Measurements from ENCODE around the gene TADA3.
A peak's percentile ranks its signal among the peaks of the same experiment; 100 is the strongest.
"Not testable (repeated sequence)": the region's sequence is repeated elsewhere in the genome, so short reads cannot be mapped to it uniquely, and the experiment has no call there.

Gene TADA3

DNA sequence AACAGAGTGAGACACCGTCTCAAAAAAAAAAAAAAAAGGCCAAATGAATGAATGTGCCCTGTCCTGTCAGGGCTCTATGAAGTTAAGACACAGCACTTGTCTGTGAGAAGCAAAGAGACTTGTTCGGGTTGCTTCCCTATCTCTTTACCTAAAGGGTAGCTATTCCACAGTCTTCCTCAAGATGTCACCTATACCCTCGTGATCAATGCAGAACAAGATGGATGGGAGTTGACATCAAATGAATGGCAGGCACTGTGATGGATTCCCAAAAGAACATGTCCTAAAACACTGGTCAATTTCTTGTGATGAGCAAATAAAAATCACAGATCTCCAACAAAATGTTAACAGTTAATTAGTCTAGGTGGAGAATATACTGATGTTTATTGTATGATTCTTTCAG is 9.5 kb downstream of the TADA3 start:
- Histone ChIP-seq H3K9ac (ENCODE audit: low read depth, low read length) (no peak overlapping the region), H3K4me1 (ENCODE audit: insufficient read depth, low read length) (no peaks in the 10 kb centered on the region), H3K9me3 (ENCODE audit: control insufficient read depth, insufficient read depth, low read length) (no peaks in the 10 kb centered on the region), H3K36me3 (ENCODE audit: insufficient read depth, low read length) (peaks cover 10% of the 10 kb centered on the region; the same call in 1 of the 2 replicates)

DNA sequence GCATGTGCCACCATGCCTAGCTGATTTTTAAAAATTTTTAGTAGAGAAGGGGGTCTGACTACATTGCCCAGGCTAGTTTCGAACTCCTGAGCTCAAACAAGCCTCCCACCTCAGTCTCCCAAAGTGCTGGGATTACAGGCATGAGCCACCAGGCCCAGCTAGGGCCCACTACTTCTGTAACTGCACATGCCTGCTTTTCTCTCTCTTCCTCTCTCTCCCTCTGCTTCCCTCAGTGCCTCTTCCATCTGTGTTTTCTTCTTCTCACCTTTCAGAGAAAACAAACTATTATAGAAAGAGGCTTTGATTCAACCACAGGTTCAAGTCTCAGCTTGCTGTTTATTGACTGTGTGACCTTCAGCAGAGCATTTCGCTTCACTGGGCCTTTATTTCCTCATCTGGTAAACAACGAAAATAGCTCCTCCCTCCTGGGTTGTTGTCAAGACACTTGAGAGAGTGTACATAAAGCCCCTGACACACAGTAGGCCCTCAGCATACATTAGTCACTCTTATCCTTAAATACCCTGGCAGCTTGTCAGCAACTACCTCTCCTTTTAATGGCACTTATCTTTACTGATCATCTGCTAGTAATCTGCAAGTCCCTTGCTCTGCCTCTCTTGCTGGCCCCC is 10.2 kb downstream of the TADA3 start:
- no peaks in the 10 kb centered on the region for H3K4me1 ChIP-seq (ENCODE audit: insufficient read depth, low read length)
- no peaks in the 10 kb centered on the region for H3K9me3 ChIP-seq (ENCODE audit: control insufficient read depth, insufficient read depth, low read length)
- H3K36me3 ChIP-seq (ENCODE audit: insufficient read depth, low read length) = peaks cover 10% of the 10 kb centered on the region; the same call in 1 of the 2 replicates
- no peak overlapping the region for H3K9ac ChIP-seq (ENCODE audit: low read depth, low read length)

DNA sequence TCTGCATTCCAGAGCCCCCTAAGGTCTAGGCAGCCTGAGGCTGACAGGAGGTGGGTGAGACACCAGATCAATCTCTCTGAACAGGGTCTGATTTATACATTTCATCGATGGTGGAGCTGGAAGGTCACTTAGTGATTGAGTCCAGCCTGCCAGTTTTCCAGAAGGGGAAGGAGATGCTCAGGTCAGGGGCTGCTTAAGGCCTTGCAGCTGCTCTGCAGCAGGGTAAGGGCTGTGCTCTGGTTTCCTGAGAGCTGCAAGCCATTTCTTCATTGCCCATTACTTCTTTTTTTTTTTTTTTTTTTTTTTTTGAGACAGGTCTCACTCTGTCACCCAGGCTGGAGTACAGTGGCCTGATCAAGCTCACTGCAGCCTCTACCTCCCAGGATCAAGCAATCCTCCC is 10.7 kb downstream of the TADA3 start:
- peaks cover 9% of the 10 kb centered on the region; the same call in 1 of the 2 replicates for H3K36me3 ChIP-seq (ENCODE audit: insufficient read depth, low read length)
- H3K4me1 ChIP-seq (ENCODE audit: insufficient read depth, low read length) = no peaks in the 10 kb centered on the region
- no peaks in the 10 kb centered on the region for H3K9me3 ChIP-seq (ENCODE audit: control insufficient read depth, insufficient read depth, low read length)
- H3K9ac ChIP-seq (ENCODE audit: low read depth, low read length) = no peak overlapping the region

DNA sequence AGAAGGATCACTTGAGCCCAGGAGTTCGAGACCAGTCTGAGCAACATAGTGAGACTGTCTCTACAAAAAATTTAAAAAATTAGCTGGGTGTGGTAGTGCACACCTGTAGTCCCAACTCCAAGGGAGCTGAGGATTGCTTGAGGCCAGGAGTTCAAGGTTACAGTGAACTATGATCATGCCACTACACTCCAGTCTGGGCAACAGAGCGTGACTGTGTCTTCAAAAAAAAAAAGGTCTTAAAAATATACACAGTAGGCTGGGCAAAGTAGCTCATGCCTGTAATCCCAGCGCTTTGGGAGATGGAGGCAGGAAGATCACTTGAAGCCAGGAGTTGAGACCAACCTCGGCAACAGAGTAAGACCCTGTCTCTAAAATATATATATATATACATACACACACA is 11.4 kb downstream of the TADA3 start:
- Histone ChIP-seq H3K36me3 (ENCODE audit: insufficient read depth, low read length) (peaks cover 5% of the 10 kb centered on the region; the same call in 1 of the 2 replicates), H3K9me3 (ENCODE audit: control insufficient read depth, insufficient read depth, low read length) (no peaks in the 10 kb centered on the region), H3K4me1 (ENCODE audit: insufficient read depth, low read length) (no peaks in the 10 kb centered on the region), H3K9ac (ENCODE audit: low read depth, low read length) (no peak overlapping the region)

DNA sequence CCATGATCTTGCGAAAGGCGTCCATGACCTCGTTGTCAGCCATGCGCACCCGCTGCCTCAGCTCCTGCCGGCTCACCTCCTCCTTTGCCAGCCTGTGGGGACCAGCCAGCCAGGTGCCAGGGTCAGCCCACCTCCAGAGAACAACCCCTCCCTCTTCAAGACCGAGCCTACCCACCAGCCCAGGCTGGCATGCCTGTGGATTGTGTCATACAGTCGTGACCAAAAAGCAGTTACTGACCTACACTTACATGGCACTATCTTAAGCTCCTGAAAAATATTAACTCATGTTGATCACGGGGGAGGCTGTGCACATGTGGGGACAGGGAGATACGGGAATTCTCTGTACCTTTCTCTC is 11.8 kb downstream of the TADA3 start:
- H3K36me3 ChIP-seq (ENCODE audit: insufficient read depth, low read length) = peaks cover 5% of the 10 kb centered on the region; the same call in 1 of the 2 replicates
- no peaks in the 10 kb centered on the region for H3K9me3 ChIP-seq (ENCODE audit: control insufficient read depth, insufficient read depth, low read length)
- H3K9ac ChIP-seq (ENCODE audit: low read depth, low read length) = no peak overlapping the region
- no peaks in the 10 kb centered on the region for H3K4me1 ChIP-seq (ENCODE audit: insufficient read depth, low read length)

DNA sequence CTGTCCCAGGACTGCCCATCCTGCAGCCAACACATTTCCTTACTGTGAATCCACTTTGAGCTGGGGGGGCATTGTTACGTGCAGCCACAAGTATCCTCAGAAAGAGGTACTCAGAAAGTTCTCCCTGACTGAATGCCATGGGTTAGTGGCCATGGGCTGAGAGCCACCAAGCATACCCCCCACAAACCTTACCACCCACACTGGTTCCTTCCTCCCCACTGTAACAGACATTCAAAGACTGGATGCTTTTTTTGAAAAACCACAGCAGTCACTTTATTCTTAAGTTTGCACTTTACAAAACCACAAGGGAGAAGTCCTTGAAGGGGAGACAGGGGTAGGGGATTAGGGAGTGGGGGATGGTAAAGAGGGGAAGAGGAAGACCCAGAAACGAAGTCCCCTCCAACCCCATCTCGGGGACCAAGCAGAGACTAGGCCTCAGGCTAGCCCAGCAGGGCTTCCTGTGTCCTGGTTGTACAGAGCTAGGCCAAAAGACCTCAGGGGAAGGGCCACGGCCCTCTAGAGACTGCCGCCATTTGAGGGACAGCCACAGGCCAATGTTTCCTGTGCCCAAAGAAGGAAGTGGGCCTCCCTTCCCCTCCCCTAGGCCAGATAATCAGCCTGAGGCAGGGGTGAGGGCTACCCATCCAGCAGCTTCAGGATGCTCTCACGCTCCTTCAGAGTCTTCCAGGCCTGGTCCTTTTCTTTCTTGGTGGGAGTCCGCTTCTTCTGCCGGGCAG is 12.4 kb downstream of the TADA3 start:
- Histone ChIP-seq H3K36me3 (ENCODE audit: insufficient read depth, low read length) (peaks cover 1% of the 10 kb centered on the region; the same call in 1 of the 2 replicates), H3K9ac (ENCODE audit: low read depth, low read length) (no peak overlapping the region), H3K4me1 (ENCODE audit: insufficient read depth, low read length) (no peaks in the 10 kb centered on the region), H3K9me3 (ENCODE audit: control insufficient read depth, insufficient read depth, low read length) (no peaks in the 10 kb centered on the region)

DNA sequence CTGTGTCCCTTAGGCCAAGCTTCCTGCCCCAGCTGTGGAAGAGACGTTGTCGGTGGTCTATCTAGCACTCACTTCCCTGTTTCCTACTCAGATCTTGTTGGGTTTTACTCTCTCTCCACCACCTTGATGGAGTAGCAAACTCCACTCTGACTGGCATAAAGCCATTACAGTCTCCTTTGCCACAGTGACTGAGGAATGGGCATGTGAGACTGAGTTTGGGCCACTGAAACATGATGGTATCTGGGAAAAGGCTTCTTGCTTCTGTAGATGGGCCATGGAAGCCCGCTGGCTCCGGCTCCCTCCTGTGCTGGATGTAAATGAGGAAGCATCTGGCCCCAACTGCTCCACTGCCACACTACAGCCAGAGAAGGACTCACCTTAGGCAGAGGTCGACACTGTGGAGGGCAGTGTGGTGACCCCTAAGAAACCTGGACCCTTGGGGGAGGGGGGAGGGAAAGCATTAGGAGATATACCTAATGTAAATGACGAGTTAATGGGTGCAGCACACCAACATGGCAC is 13.1 kb downstream of the TADA3 start:
- no peaks in the 10 kb centered on the region for H3K9me3 ChIP-seq (ENCODE audit: control insufficient read depth, insufficient read depth, low read length)
- no peaks in the 10 kb centered on the region; the same call in 1 of the 2 replicates for H3K36me3 ChIP-seq (ENCODE audit: insufficient read depth, low read length)
- H3K9ac ChIP-seq (ENCODE audit: low read depth, low read length) = no peak overlapping the region
- H3K4me1 ChIP-seq (ENCODE audit: insufficient read depth, low read length) = no peaks in the 10 kb centered on the region

DNA sequence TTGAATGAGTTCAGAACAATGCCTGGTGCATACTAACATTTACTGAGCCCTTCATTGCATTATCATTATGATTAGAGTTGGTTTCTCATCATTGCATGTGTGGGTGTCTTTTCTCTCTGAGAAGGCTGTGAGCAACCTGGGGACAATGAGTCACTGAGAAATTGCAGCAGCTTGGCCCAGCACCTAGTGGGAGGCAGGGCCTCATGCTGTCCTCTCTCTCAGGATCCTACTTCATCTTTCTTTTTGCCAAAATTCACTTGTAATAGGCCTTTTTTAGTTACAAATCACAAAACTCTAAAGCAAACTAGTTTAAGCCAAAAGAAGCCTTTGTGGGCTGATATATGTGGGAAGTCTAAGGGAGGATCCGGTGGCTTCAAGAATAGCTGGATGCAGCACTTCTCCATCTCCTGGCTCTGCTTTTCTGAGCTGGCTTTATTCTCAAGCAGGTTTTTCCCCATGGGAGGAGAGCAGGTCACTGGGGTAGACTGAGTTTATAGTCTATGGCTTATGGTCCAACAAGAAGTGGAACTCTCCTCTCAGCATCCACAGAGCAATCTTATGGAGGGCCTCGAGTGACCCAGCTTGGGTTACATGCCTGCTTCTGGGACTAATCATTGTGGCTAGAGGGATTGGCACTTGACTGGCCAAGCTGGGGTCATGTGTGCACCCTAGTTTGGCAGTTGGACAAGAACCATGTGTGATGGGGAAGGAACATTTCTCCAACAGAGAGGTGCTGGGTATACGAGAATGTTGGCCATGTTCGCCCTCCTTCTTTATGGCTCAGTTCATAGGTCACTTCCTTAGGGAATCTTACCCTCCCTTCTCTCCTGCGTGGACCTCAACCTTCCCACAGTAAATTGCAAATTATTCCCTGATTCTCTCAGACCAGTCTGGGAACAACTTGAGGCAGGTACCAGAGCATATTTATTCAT is 13.9 kb downstream of the TADA3 start:
- no peaks in the 10 kb centered on the region; the same call in 1 of the 2 replicates for H3K36me3 ChIP-seq (ENCODE audit: insufficient read depth, low read length)
- H3K4me1 ChIP-seq (ENCODE audit: insufficient read depth, low read length) = no peaks in the 10 kb centered on the region
- H3K9me3 ChIP-seq (ENCODE audit: control insufficient read depth, insufficient read depth, low read length) = no peaks in the 10 kb centered on the region
- H3K9ac ChIP-seq (ENCODE audit: low read depth, low read length) = no peak overlapping the region

DNA sequence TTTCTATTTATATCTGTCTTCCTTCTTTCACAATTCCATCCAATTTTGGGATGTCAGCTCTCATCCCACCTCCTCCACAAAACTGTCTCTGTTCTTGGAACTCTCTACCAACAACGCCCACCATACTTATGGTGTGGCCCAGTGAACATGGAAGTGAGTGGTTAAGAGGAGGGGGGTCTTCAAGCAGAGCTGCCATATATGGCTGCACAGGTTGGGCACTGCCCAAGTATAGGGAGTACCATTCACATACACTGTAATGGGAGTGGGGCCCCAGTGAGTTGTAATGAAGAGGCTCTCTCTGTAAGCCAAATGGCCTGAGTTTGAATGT is 14.6 kb downstream of the TADA3 start:
- no peaks in the 10 kb centered on the region; the same call in 1 of the 2 replicates for H3K36me3 ChIP-seq (ENCODE audit: insufficient read depth, low read length)
- H3K9ac ChIP-seq (ENCODE audit: low read depth, low read length) = no peak overlapping the region
- no peaks in the 10 kb centered on the region for H3K4me1 ChIP-seq (ENCODE audit: insufficient read depth, low read length)
- H3K9me3 ChIP-seq (ENCODE audit: control insufficient read depth, insufficient read depth, low read length) = no peaks in the 10 kb centered on the region

DNA sequence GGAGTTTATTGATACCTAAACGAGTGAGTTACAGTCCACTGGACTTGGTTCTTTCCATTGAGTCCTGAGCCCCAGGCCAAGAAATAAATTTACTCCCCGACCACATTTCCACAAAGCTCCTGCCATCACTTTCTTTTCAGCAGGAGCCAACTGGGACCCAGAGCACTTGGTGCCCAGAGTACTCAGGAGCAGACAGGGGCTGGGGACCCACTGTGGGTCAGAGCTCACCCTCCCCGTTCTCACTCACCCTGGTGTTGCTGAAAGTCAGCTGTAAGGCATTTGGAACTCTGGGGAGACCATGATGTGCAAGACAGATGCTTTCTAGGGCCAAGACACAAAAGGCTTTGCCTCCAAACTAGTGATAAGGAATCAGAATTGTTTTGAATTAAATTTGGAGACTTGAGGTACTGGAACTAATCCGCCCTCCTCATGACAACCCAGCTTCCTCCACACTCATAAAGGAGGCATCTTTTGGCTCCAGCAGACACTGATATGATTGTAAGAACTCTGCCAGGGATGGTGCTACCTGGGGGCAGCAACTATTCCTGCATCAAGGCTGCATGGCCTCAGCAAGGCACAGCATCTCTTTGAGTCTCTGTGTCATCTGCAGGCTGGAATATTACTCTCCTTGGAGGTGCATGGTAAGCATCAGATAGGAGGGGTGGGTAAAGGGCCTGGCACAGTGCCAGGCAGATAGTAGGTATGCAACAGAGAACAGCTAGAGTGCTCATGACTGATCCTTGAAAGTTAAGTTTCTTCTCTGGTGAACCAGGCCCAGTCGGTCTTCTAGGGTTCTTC is 15.2 kb downstream of the TADA3 start:
- H3K4me1 ChIP-seq (ENCODE audit: insufficient read depth, low read length) = no peaks in the 10 kb centered on the region
- no peak overlapping the region for H3K9ac ChIP-seq (ENCODE audit: low read depth, low read length)
- no peaks in the 10 kb centered on the region for H3K9me3 ChIP-seq (ENCODE audit: control insufficient read depth, insufficient read depth, low read length)
- no peaks in the 10 kb centered on the region; the same call in 1 of the 2 replicates for H3K36me3 ChIP-seq (ENCODE audit: insufficient read depth, low read length)

DNA sequence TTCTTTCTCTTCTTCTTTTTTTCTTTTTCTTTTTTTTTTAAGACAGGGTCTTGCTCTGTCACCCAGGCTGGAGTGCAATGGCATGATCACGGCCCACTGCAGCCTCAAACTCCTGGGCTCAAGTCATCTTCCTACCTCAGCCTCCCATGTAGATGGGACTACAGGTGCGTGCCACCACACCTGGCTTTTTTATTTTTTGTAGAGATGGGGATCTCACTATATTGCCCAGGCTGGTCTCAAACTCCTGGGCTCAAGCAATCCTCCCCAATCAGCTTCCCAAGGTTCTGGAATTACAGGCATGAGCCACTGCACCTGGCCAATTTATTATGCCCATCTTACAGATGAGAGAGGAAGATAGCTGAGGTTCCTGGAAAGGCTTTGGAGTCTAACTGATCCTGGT is 21.3 kb downstream of the TADA3 start:
- not testable (repeated sequence) for H3K36me3 ChIP-seq (ENCODE audit: insufficient read depth, low read length); H3K9me3 ChIP-seq (ENCODE audit: control insufficient read depth, insufficient read depth, low read length); H3K9ac ChIP-seq (ENCODE audit: low read depth, low read length); H3K4me1 ChIP-seq (ENCODE audit: insufficient read depth, low read length)

DNA sequence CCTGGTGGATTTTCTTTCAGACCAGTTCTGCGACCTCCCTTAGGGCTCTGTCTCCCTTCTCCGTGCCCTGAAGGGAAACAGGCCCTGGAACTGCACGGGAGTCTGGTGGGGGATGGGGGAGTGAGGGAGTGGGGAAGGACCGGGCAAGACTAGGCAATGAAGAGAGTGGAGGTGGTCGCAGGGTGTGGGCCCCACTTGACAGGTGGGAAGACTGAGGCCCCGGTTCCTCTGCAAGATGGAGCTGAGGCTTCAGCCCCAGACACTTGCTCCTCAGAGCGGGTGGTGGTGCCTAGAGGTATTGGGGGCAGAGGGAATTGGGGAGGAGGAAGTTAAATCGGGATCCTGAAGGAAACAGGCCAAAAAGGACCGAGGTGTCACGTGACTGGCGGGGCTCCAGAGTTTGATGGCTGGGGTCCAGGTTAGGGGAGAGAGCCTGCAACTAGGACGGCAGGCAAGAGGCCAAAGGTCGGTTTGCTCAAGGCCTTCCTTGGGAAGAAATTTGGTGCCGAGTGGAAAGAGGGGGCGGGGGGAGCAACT is 21.9 kb downstream of the TADA3 start:
- Histone ChIP-seq H3K9ac (ENCODE audit: low read depth, low read length) (peak overlapping the region; percentile 59; the same call in 1 of the 2 replicates), H3K9me3 (ENCODE audit: control insufficient read depth, insufficient read depth, low read length) (no peaks in the 10 kb centered on the region), H3K36me3 (ENCODE audit: insufficient read depth, low read length) (no peaks in the 10 kb centered on the region), H3K4me1 (ENCODE audit: insufficient read depth, low read length) (peaks cover 4% of the 10 kb centered on the region)

DNA sequence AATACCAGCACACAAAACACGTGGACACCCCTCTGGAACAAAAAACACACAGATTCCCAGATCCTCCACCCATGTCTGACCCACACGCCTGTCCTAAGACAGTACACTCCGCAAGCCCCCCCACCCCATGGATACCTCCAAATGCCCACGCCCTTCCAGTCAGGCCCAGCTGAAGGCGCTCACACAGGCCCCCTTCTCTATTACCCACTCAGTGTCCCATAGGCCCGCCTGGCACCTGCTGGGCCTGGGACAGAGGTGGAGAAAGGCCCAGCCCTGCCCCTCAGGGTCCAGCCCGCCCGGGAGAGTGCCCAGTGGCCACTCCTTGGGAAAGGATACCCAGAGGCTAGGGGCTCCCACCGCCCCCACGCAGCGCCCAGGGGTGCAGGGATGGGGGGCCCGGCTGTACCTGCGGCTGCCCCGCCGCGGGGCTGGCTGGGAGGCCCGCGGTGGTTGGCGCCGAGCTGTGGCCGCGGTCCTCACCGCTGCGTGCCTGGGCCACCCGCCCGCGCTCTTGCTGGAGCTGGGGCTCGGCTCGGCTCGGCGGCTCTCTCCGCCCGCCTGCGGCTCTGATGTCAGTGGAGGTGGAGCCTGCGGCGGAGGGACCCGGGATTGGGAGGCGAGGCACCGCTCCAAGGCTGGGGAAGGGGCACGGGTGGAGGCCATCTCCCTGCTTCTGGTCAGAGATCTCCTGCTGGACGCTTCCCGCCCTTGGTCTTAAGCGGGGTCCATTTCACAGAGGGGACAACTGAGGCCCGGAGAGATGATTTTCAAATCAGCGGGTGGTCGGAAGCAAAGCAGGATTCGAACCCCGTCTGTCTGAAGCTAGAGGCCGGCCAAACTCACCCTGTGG is 22.6 kb downstream of the TADA3 start, which contains the start of gene CAMK1:
TSS of gene CAMK1 (minus strand) at position 522 of the 850 bp plus-strand sequence. CDS start 2,198 bp downstream, outside the sequence.
- no peaks in the 10 kb centered on the region for H3K9me3 ChIP-seq (ENCODE audit: control insufficient read depth, insufficient read depth, low read length)
- peaks cover 4% of the 10 kb centered on the region for H3K4me1 ChIP-seq (ENCODE audit: insufficient read depth, low read length)
- no peaks in the 10 kb centered on the region for H3K36me3 ChIP-seq (ENCODE audit: insufficient read depth, low read length)
- H3K9ac ChIP-seq (ENCODE audit: low read depth, low read length) = peak within 1 kb of the TSS; percentile 59; the same call in 1 of the 2 replicates

Data from ES-I3 (cell line).